Activated T-helper 1 cell treated with anti-CD3 and anti-CD28 coated beads, Interleukin-12 subunit alpha, Interleukin-12 subunit beta, Interleukin-2, Interleukin-4 antibody, amounts not matched to agents 30 ng/mL and 10 ng/mL and 1 ng/mL, durations not matched to agents 14 hours and 24 hours and 36 hours (primary cell): ENCODE measurements around the gene TMED8. TPM values are rescaled to one million over a fixed set of nuclear protein-coding genes. Genes with fewer than 3 reads are reported as not detected.

ENCODE experiments used
- DNase-seq: peaks from one replicate; pipeline ENCODE4 v3.0.0; 2021; ENCODE audit warnings: low spot score
- H3K27ac Mint-ChIP-seq: one replicate; pipeline ENCODE4 v1.8.0; 2021; ENCODE audit warnings: mild to moderate bottlenecking, mixed read lengths
- H3K27me3 Mint-ChIP-seq: one replicate; pipeline ENCODE4 v1.8.0; 2022; ENCODE audit warnings: mild to moderate bottlenecking, moderate library complexity, mixed read lengths; ENCODE audit not compliant: insufficient read depth
- H3K36me3 Mint-ChIP-seq: one replicate; pipeline ENCODE4 v1.8.0; 2021; ENCODE audit warnings: low read depth, mixed read lengths
- H3K4me1 Mint-ChIP-seq: one replicate; pipeline ENCODE4 v1.8.0; 2021; ENCODE audit warnings: low read depth, mixed read lengths
- H3K4me3 Mint-ChIP-seq: one replicate; pipeline ENCODE4 v1.8.0; 2021; ENCODE audit warnings: mild to moderate bottlenecking, moderate library complexity, mixed read lengths
- H3K9me3 Mint-ChIP-seq: one replicate; pipeline ENCODE4 v1.8.0; 2021; ENCODE audit warnings: mixed read lengths
- intact Hi-C: fragments of 100-400 bp; cut with micrococcal nuclease; formaldehyde crosslinking; loops from one replicate; pipeline ENCODE4 v1.15.1; 2024
- total RNA-seq: library from RNA; stranded (reverse); gene quantifications from 2 replicates; pipeline ENCODE4 v1.2.3, GENCODE V29; 2022

The TMED8 gene
- total RNA-seq, 1 donor from 2014 or later, result 28.4 TPM

DNA sequence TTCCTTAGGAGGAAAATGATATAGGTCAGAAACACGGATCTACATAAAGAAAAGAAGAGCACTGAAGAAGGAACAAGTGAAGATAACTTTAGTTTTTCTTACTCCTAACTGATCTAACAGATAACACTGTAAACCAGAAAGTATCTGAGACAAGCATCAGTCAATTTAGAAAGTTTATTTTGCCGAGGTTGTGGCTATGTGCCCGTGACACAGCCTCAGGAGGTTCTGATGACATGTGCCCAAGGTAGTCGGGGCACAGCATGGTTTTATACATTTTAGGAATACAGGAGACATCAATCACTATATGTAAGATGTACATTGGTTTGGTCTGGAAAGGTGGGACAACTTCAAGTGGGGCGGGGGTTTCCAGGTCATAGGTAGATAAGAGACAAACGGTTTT is 23.3 kb upstream of the TMED8 start:
- Mint-ChIP-seq H3K9me3 (peaks cover 5% of the 10 kb centered on the region), H3K4me1 (no peaks in the 10 kb centered on the region), H3K36me3 (no peaks in the 10 kb centered on the region), H3K4me3 (no peak overlapping the region), H3K27me3 (no peaks in the 10 kb centered on the region), H3K27ac (no peak overlapping the region)
- intact Hi-C loops, result no loop called here
- no peak for DNase-seq

GRCh38 chr14:77390188-77390587 is 13.3 kb upstream of the TMED8 start:
- Mint-ChIP-seq H3K27ac (no peak overlapping the region), H3K4me3 (no peak overlapping the region), H3K36me3 (no peaks in the 10 kb centered on the region), H3K27me3 (no peaks in the 10 kb centered on the region), H3K9me3 (no peaks in the 10 kb centered on the region), H3K4me1 (no peaks in the 10 kb centered on the region)
- intact Hi-C loops, result no loop called here
- no peak for DNase-seq

DNA sequence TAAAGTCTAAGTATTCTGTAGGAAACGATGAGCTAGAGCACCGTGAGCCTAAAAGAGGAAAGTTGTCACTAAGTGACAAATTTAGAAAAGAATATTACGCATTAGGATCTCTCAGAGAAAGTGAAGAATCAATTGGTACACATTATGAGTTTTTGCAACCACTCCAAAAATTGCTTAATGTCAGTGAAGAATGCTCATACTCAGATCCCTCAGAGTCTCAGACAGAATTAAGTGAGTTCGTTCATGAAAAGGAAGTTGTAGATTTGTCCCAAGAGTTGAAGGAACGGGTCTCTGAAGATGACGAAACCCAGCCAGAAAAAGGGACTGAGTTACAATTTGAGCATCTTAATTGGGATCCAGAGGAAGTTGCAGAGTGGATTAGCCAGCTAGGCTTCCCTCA is 1.8 kb upstream of the TMED8 start:
- intact Hi-C loops, result loop anchor here (5.0 to 10.0 kb wide), 5 partner anchors 174 to 1226 kb away; partner anchors contain the start of genes ANGEL1 and GPATCH2L
- Mint-ChIP-seq H3K4me1 (peaks cover 24% of the 10 kb centered on the region), H3K27me3 (peaks cover 10% of the 10 kb centered on the region), H3K36me3 (peaks cover 9% of the 10 kb centered on the region), H3K9me3 (peaks cover 4% of the 10 kb centered on the region), H3K4me3 (no peak overlapping the region), H3K27ac (no peak overlapping the region)
- DNase-seq, result no peak

DNA sequence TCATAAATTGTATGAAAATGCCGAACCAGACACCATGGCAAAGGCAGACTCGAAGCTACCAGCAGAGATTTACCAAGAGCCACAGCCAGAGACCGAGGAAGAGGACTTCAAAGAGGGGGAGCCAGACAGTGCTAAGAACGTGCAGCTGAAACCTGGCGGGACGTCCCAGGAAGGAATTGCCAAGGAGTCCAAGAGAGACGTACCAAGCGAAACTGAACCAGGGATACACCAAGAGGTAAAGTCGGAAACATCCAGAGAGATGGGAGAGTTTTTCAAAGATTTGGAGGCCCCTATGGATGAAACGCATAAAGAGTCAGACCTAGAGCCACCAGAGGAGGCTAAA is 579 bp upstream of the TMED8 start:
- no peak overlapping the region for H3K27ac Mint-ChIP-seq

DNA sequence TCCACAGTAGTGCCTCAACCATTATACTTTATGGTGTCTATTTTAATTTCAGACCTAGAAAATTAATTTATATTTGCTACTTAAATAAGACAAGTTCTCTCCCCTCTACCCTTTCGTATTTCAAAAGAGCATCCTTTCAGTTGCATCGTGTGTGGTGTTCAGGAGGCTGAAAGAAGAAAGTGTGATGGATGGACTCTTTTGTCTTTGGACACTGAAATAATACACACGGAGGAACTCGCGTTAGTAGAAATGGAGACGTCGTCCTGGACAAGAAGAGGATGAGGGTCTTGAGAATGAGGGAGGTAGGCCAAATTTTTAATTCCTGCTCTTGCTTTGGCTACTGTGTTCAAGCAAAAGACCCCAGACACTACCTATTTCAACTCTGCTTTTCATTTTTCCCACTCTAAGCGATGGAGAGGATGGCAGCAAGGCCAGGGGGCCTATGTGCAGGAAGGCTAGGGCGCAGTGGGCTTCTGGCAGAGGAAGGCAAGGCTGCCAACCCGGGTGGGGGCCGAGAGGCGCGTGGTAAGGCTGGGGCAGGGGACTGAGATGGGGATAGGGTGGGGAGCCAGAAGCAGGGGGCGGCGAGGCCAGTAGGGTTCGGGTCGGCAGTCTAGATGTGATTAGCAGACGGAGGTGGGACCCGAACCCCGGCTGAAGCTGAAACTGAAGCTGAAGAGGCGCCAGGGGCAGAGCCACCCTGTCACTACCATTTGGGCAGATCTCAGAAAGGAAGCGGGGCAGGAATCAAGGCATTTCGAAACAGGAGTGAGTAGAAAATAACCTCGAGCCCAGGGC is 722 bp downstream of the TMED8 start:
- Mint-ChIP-seq H3K27me3 (peaks cover 10% of the 10 kb centered on the region), H3K4me3 (peak overlapping the region; percentile 92), H3K27ac (peak overlapping the region; percentile 89), H3K36me3 (peaks cover 12% of the 10 kb centered on the region), H3K4me1 (peaks cover 37% of the 10 kb centered on the region), H3K9me3 (peaks cover 4% of the 10 kb centered on the region)
- no peak for DNase-seq
- intact Hi-C loops, result loop anchor here (2.0 to 10.0 kb wide), 7 partner anchors 176 to 1224 kb away; partner anchors contain the start of genes ALKBH1, ANGEL1, CIPC and GPATCH2L

More for the DNA sequence above, 579 bp upstream of the TMED8 start:
- Mint-ChIP-seq H3K9me3 (peaks cover 4% of the 10 kb centered on the region), H3K4me1 (peaks cover 35% of the 10 kb centered on the region), H3K4me3 (no peak overlapping the region), H3K27me3 (peaks cover 10% of the 10 kb centered on the region), H3K36me3 (peaks cover 12% of the 10 kb centered on the region)
- intact Hi-C loops, result loop anchor here (1.0 to 10.0 kb wide), 11 partner anchors 56 to 1225 kb away; partner anchors contain the start of genes ALKBH1, ANGEL1, CIPC and GPATCH2L
- DNase-seq, result no peak

DNA sequence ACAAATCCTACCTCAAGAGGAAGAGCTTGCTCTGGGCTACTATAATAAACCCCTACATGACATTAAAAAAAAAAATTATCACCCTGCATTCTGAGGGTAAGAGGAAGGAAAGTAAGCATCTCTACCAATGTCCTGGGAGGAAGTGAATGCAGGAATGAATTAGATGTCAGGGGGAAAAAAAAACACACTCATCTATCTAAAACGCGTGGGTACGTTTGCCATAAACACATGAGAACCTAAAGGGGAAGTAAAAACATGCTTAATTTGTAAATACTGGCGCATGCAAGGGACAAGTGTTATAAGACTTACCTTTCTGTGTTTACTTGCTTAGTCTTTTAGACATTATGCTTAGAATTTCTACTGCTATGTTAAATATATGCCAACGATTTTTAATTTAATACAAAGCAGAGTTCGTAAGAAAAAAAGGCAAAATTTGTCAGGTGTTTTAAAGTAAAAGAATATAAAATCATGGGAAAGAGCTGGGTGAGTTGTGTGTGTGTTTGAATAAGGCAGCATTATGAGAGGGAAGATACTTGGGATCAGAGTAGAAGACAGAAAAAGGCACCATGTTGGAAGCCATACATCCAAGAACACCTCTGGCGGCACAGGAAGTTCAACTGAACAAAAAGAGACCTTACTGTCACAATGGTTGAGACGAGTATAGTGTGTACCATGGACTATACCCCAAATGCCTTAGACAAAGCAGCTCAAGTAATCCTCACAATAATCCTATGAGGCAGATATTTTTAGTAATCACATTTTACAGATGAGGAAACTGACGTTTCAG is 1.5 kb downstream of the TMED8 start:
- Mint-ChIP-seq H3K36me3 (peaks cover 12% of the 10 kb centered on the region), H3K9me3 (peaks cover 4% of the 10 kb centered on the region), H3K4me1 (peaks cover 37% of the 10 kb centered on the region), H3K27me3 (peaks cover 10% of the 10 kb centered on the region), H3K4me3 (peak overlapping the region; percentile 92), H3K27ac (peak overlapping the region; percentile 89)
- no peak for DNase-seq
- intact Hi-C loops, result loop anchor here (5.0 to 10.0 kb wide), 5 partner anchors 177 to 1223 kb away; partner anchors contain the start of genes ANGEL1 and GPATCH2L

DNA sequence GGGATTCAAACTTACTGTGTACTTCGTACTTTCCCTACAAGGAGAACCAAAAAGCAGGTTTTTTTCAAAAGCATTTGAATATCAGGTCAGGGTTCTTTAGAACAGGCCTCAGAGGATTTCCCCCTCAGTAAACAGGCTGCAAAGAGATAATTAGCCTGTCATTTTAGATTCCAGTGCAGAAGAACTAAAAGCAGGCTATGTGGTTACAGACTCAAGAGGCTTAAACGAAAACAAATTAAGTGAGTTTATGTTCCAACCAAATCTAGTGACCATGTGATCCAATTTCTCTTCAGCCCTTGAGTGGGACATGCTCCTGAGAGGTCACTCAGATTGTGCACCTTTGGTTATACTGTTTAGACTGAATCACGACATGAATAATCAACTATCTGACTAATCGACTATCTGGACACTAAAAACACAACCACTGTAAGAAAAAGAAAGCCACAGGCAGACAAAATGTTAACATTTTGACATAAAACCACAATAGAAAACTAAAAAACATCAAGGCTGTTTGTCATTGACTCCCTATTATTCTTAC is 4.5 kb downstream of the TMED8 start:
- intact Hi-C loops, result loop anchor here (1.0 to 10.0 kb wide), 3 partner anchors 51 to 418 kb away; partner anchors contain the start of gene GSTZ1
- peak overlapping the region; percentile 55 for H3K4me3 Mint-ChIP-seq

GRCh38 chr14:77369285-77369684 is 7.6 kb downstream of the TMED8 start:
- H3K9me3 Mint-ChIP-seq, result peaks cover under 1% of the 10 kb centered on the region
- H3K27ac Mint-ChIP-seq, result peak overlapping the region; percentile 26
- peaks cover 14% of the 10 kb centered on the region for H3K36me3 Mint-ChIP-seq
- H3K4me3 Mint-ChIP-seq, result no peak overlapping the region
- intact Hi-C loops, result no loop called here
- H3K4me1 Mint-ChIP-seq, result peaks cover 31% of the 10 kb centered on the region
- no peaks in the 10 kb centered on the region for H3K27me3 Mint-ChIP-seq
- no peak for DNase-seq

More for the DNA sequence above, 4.5 kb downstream of the TMED8 start:
- H3K27me3 Mint-ChIP-seq, result no peaks in the 10 kb centered on the region
- H3K9me3 Mint-ChIP-seq, result peaks cover 4% of the 10 kb centered on the region
- H3K27ac Mint-ChIP-seq, result peak overlapping the region; percentile 5
- peaks cover 16% of the 10 kb centered on the region for H3K36me3 Mint-ChIP-seq
- DNase-seq, result no peak
- H3K4me1 Mint-ChIP-seq, result peaks cover 48% of the 10 kb centered on the region

- no peaks in the 10 kb centered on the region for H3K27me3 Mint-ChIP-seq
- intact Hi-C loops, result no loop called here
- DNase-seq, result no peak
- peaks cover 18% of the 10 kb centered on the region for H3K4me1 Mint-ChIP-seq
- no peaks in the 10 kb centered on the region for H3K9me3 Mint-ChIP-seq
- H3K27ac Mint-ChIP-seq, result no peak overlapping the region
- no peak overlapping the region for H3K4me3 Mint-ChIP-seq
- H3K36me3 Mint-ChIP-seq, result peaks cover 9% of the 10 kb centered on the region
These were observed 12.7 kb downstream of the TMED8 start for GRCh38 chr14:77364146-77364545.

- Mint-ChIP-seq H3K27me3 (no peaks in the 10 kb centered on the region), H3K36me3 (peaks cover 10% of the 10 kb centered on the region), H3K4me3 (no peak overlapping the region), H3K4me1 (peaks cover 18% of the 10 kb centered on the region), H3K27ac (no peak overlapping the region), H3K9me3 (no peaks in the 10 kb centered on the region)
- DNase-seq, result no peak
- intact Hi-C loops, result no loop called here
These were observed 17.3 kb downstream of the TMED8 start for GRCh38 chr14:77359626-77360025.

- Mint-ChIP-seq H3K27me3 (no peaks in the 10 kb centered on the region), H3K4me3 (no peak overlapping the region), H3K36me3 (peaks cover 8% of the 10 kb centered on the region), H3K4me1 (peaks cover 4% of the 10 kb centered on the region), H3K27ac (no peak overlapping the region), H3K9me3 (no peaks in the 10 kb centered on the region)
- DNase-seq, result no peak
- intact Hi-C loops, result no loop called here
These were observed 20.0 kb downstream of the TMED8 start for GRCh38 chr14:77356899-77357298.

DNA sequence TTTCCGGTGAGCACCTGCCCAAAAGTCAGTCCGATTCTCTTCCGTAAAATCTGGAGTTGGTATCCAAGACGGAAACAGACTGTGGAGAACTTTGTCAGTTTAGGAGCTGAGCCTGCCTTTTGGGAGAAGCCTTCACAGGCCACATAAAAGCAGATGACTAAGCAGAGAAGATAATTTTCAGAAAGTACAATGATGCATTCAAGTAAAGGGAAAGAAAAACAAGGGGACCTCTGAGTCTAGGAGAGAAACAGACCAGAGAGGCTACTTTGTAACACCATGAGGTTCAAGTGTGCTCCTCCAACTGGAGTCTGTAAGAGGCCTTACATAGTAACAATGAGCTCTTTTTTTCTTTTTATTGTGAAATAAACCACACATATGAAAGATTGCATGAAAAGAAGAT is 21.1 kb downstream of the TMED8 start:
- no peak overlapping the region for H3K27ac Mint-ChIP-seq
- H3K4me3 Mint-ChIP-seq, result no peak overlapping the region
- H3K9me3 Mint-ChIP-seq, result no peaks in the 10 kb centered on the region
- H3K4me1 Mint-ChIP-seq, result peaks cover 4% of the 10 kb centered on the region
- DNase-seq, result no peak
- intact Hi-C loops, result no loop called here
- H3K36me3 Mint-ChIP-seq, result peaks cover 8% of the 10 kb centered on the region
- H3K27me3 Mint-ChIP-seq, result no peaks in the 10 kb centered on the region
